Measurements from ENCODE around the gene ACTL7A. TPM values are rescaled to one million over a fixed set of nuclear protein-coding genes. Genes with fewer than 3 reads are reported as not detected.
"Not testable (repeated sequence)": the region's sequence is repeated elsewhere in the genome, so short reads cannot be mapped to it uniquely, and the experiment has no call there.

Gene ACTL7A
- total and polyA plus RNA-seq, 2 experiments from 2014 or later, result not detected

DNA sequence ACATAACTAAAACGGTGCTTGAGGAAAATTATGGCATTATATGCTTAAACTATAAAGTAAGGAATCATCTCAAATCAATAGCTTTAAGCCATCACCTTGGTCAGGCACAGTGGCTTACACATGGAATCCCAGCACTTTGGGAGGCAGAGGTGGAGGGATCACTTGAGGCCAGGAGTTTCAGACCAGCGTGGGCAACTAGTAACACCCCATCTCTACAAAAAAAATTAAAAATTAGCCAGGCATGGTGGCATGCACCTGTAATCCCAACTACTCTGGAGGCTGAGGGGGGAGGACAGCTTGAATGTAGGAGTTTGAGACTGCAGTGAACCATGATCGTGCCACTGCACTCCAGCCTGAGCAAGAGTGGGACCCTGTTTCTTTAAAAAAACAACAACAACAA, 22.6 kb downstream of the ACTL7A start:
- Histone ChIP-seq H2AFZ (no peak overlapping the region), H3K79me2 (ENCODE audit: insufficient read depth) (no peaks in the 10 kb centered on the region), H3K27ac (no peak overlapping the region), H3K4me2 (ENCODE audit: unreplicated experiment) (no peak overlapping the region), H3K36me3 (ENCODE audit: low read depth) (peaks cover 23% of the 10 kb centered on the region; the same call in 1 of the 2 replicates), H3K27me3 (replicated peaks; ENCODE audit: insufficient read depth) (no peaks in the 10 kb centered on the region), H3K9ac (no peak overlapping the region), H3K9me2 (ENCODE audit: insufficient read depth) (no peaks in the 10 kb centered on the region), H3K4me1 (ENCODE audit: insufficient read depth) (0 out of 2 replicates have a peak, but pooled peaks cover 8% of the 10 kb centered on the region), H4K20me1 (ENCODE audit: insufficient read depth) (no peaks in the 10 kb centered on the region), H3K4me3 (no peak overlapping the region), H3F3A (ENCODE audit: insufficient read depth) (0 out of 2 replicates have a peak, but pooled peaks cover 6% of the 10 kb centered on the region), H3K9me3 (ENCODE audit: low read depth) (no peaks in the 10 kb centered on the region)
- no peak for DNase-seq
- TF ChIP-seq EZH2 (IDR thresholded peaks at IDR 0.05; ENCODE audit: insufficient read depth, poor library complexity, severe bottlenecking) (no peak), EZH2phosphoT487 (IDR thresholded peaks at IDR 0.05; ENCODE audit: insufficient read depth, low read depth) (no peak)
- WGBS, 2 experiments (ENCODE audit: low coverage in 1 of 2, low lambda C conversion rate in 2 of 2, missing lambda C conversion rate in 2 of 2), result 97 to 99% methylated on average over 3 of the region's 3 CpGs
- in situ Hi-C loops (cut with MboI), result no loop called here

DNA sequence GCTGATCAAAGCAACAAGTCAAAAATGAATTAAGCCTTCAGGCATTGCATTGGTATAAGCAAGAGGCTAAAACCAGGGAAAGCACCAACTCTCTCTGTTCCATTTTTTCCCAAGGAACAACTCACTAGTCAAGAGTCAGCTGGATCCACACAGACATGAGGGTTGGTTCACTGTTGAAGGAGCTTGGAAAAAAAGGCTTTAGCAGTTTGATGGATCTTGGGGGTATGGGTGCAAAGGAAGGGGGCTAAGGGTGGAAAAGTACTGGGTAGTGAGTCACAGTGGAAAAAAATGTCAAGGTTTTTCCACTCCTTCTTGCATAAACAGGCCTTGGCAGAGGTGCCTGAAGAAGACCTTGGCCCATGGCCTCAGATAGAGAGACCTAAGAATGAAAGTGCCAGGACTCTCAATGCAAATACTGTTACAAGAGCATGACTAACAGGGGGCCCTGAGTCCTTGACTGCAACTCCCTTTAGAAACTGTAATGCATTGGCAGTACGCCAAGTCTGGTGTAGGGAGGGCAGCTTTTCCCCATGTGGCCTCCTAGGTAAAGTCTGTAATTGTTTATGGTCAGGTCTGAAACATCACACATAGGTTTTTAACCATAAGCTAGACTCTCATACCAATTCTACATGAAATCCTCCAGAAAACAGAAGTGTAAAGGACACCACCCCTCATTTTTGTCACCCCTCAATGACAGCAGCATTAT, 23.7 kb downstream of the ACTL7A start:
- Histone ChIP-seq H3K9me2 (ENCODE audit: insufficient read depth) (no peaks in the 10 kb centered on the region), H4K20me1 (ENCODE audit: insufficient read depth) (no peaks in the 10 kb centered on the region), H3K79me2 (ENCODE audit: insufficient read depth) (no peaks in the 10 kb centered on the region), H3K9ac (no peak overlapping the region), H2AFZ (no peak overlapping the region), H3F3A (ENCODE audit: insufficient read depth) (0 out of 2 replicates have a peak, but pooled peaks cover 6% of the 10 kb centered on the region), H3K27ac (no peak overlapping the region), H3K9me3 (ENCODE audit: low read depth) (no peaks in the 10 kb centered on the region), H3K4me3 (no peak overlapping the region), H3K4me2 (ENCODE audit: unreplicated experiment) (no peak overlapping the region), H3K4me1 (ENCODE audit: insufficient read depth) (0 out of 2 replicates have a peak, but pooled peaks cover 8% of the 10 kb centered on the region), H3K36me3 (ENCODE audit: low read depth) (peaks cover 13% of the 10 kb centered on the region; the same call in 1 of the 2 replicates), H3K27me3 (replicated peaks; ENCODE audit: insufficient read depth) (no peaks in the 10 kb centered on the region)
- DNase-seq, result peak; percentile 76
- 14 to 21% methylated on average over 1 of the region's 1 CpG for WGBS, 2 experiments (ENCODE audit: low coverage in 1 of 2, low lambda C conversion rate in 2 of 2, missing lambda C conversion rate in 2 of 2)
- TF ChIP-seq EZH2 (IDR thresholded peaks at IDR 0.05; ENCODE audit: insufficient read depth, poor library complexity, severe bottlenecking), result no peak
- TF ChIP-seq EZH2phosphoT487 (IDR thresholded peaks at IDR 0.05; ENCODE audit: insufficient read depth, low read depth), result no peak
- in situ Hi-C loops (cut with MboI), result no loop called here

DNA sequence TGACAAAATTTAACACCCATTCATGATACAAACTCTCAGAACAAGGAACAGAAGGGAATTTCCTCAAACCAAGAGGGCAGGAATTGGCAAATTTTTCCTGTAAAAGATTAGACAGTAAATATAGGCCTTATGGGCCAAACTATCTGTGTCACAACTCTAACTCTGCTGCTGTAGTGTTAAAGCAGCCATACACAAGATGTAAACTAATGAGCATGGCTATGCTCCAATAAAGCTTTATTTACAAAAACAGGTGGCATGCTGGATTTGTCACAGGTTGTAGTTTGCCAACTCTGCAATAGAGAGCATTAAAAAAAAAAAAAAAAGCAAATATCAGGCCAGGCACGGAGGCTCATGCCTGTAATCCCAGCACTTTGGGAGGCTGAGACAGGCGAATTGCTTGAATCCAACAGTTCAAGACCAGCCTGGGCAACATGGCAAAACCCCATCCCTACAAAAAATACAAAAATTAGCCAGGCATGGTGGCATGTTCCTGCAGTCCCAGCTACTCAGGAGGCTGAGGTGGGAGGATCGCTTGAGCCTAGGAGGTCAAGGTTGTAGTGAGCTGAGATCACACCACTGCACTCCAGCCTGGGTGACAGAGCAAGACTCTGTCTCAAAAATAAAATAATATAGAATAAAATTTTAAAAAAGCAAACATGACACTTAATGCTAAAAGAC, 24.7 kb downstream of the ACTL7A start:
- H3K36me3 ChIP-seq (ENCODE audit: low read depth); H3K4me2 ChIP-seq (ENCODE audit: unreplicated experiment); H3K27me3 ChIP-seq (replicated peaks; ENCODE audit: insufficient read depth); H3K9me3 ChIP-seq (ENCODE audit: low read depth); H2AFZ ChIP-seq; H3K4me3 ChIP-seq; H3K9me2 ChIP-seq (ENCODE audit: insufficient read depth); H4K20me1 ChIP-seq (ENCODE audit: insufficient read depth); H3K4me1 ChIP-seq (ENCODE audit: insufficient read depth); in situ Hi-C loops (cut with MboI); H3K79me2 ChIP-seq (ENCODE audit: insufficient read depth); H3K27ac ChIP-seq; H3K9ac ChIP-seq; H3F3A ChIP-seq (ENCODE audit: insufficient read depth): not testable (repeated sequence)
- WGBS, 2 experiments (ENCODE audit: low coverage in 1 of 2, low lambda C conversion rate in 2 of 2, missing lambda C conversion rate in 2 of 2), result 87 to 90% methylated on average over 3 of the region's 3 CpGs
- DNase-seq, result peak; percentile 14

DNA sequence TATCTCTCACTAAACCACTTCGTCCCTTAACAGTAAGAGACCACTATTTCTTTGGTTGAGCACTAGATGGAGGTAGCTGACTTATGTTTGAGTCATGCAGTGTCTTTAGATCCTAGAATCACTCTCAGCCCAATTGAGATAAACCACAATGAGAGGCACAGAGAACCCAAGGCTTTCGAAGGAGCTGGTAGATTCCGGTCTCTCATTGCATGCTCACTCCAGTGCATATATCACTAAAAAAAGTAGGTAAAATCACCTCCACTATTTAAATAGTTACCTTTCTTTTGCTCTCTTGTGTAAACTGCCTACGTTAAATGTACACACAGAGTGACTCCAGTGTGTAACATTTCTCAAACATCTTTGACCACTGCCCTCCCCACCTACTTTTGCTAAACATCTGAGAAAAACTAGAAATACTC, 27.6 kb downstream of the ACTL7A start:
- H4K20me1 ChIP-seq (ENCODE audit: insufficient read depth), result no peaks in the 10 kb centered on the region
- no peak overlapping the region for H3K9ac ChIP-seq
- H3K27me3 ChIP-seq (replicated peaks; ENCODE audit: insufficient read depth), result no peaks in the 10 kb centered on the region
- H3K4me2 ChIP-seq (ENCODE audit: unreplicated experiment), result no peak overlapping the region
- H3K9me2 ChIP-seq (ENCODE audit: insufficient read depth), result no peaks in the 10 kb centered on the region
- no peak for TF ChIP-seq EZH2 (IDR thresholded peaks at IDR 0.05; ENCODE audit: insufficient read depth, poor library complexity, severe bottlenecking)
- TF ChIP-seq EZH2phosphoT487 (IDR thresholded peaks at IDR 0.05; ENCODE audit: insufficient read depth, low read depth), result no peak
- peaks cover 14% of the 10 kb centered on the region for H3K36me3 ChIP-seq (ENCODE audit: low read depth)
- no peaks in the 10 kb centered on the region for H3K9me3 ChIP-seq (ENCODE audit: low read depth)
- H2AFZ ChIP-seq, result no peak overlapping the region
- in situ Hi-C loops (cut with MboI), result no loop called here
- H3K79me2 ChIP-seq (ENCODE audit: insufficient read depth), result no peaks in the 10 kb centered on the region
- H3K4me3 ChIP-seq, result no peak overlapping the region
- 92 to 95% methylated on average over 4 of the region's 4 CpGs for WGBS, 2 experiments (ENCODE audit: low coverage in 1 of 2, low lambda C conversion rate in 2 of 2, missing lambda C conversion rate in 2 of 2)
- H3K27ac ChIP-seq, result no peak overlapping the region
- H3K4me1 ChIP-seq (ENCODE audit: insufficient read depth), result 0 out of 2 replicates have a peak, but pooled peaks cover 8% of the 10 kb centered on the region
- peak; percentile 30 for DNase-seq
- 0 out of 2 replicates have a peak, but pooled peaks cover 6% of the 10 kb centered on the region for H3F3A ChIP-seq (ENCODE audit: insufficient read depth)

Data from GM23248 (cell line).